Activated CD4-positive, alpha-beta T cell treated with anti-CD3 and anti-CD28 coated beads, Interleukin-2, amount 50 U/mL, for 1 hour (primary cell): ENCODE data around the gene POLR3H.
"Not testable (repeated sequence)": the region's sequence is repeated elsewhere in the genome, so short reads cannot be mapped to it uniquely, and the experiment has no call there.

Experiments used
- DNase-seq: peaks from one replicate; pipeline ENCODE4 v3.0.0-alpha.2; 2020

POLR3H gene

DNA sequence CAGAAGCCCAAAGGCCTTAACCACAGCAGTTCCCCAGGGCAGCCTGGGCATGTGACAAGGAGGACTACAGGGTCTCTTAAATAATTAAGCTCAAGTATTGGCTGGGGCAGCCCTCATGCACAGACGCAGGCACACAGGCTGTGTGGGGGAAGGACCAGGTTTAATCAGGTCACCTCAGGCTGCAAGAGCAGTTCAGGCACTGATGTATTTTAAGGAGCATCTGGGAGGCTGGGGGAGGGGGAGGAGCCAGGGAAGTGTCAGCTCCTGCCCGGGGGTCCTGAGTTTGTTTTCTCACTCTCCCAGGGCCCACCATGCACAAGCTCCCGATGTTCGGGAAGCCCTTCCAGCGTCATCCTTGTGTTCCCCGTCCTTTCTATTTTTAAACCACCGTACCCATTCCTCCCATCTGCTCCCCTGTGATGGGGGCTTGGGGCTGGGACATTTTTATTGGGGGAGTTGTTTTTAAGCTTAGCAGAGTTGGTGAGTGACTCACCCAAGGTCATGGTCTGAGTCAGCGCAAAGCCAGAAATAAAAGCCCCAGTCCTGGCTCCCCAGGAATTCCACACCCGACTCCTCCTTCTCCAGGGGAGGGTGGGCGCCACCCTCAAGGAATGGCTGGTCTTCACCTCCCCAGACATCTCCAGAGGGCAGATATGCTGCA lies 18.9 kb upstream of the POLR3H start:
- DNase-seq = no peak

DNA sequence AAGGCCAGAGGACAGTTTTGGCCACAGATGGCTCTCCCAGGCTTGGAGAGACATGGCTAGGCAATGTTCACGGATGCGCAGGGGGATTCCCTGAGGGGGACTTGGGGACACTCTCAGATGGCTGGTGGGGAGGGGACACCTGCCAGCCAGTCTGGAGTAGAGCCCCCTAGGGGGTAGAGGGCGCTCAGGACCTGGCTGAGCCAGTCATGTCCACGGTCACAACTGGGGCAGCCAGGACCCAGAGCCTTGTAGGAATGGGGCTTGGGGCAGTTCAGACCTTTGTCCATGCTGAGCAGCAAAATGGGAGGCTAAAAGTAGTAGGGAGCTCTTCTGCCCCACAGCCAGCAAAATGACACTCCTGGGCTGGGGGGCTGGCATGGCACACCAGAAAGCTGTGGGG lies 18.2 kb upstream of the POLR3H start:
- DNase-seq = no peak

DNA sequence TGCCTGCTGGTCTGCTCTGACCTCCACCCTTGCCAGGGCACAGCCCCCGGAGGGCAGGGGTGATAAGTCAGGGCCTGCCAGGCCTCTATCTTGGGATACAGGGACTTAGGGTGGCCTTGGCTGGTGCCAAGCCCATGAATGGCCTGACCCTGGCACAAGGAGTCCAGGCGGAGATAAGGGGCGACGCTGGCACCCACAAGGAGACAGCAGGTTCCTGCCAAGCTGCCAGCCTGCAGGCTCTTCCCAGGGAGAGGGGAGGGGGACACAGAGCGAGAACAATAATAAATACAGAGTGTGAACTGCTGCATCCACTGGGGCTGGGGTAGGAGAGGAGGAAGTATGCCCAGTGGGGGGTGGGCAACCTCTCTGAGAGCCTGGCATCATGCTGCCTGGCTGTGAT lies 17.5 kb upstream of the POLR3H start:
- DNase-seq = no peak

DNA sequence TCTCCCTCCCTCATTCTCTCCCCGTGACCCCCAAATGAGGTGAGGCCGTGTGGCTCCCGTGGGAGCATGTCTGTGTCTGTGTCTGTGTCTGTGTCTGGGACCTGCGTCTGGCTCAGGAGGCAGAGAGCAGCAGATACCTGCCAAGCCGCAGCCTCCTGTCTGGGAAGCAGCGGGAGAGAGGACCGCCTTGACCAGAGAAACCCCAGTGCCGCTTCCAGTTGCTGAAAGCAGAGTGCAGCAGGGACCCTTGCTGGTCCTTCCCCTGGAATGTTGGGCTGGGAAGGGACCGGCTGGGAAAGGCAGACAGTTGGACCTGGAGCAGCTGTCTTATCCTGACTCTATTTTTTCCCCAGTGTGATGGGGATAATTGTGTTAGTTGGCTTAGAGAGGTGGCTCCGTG lies 17.1 kb upstream of the POLR3H start:
- DNase-seq = no peak

DNA sequence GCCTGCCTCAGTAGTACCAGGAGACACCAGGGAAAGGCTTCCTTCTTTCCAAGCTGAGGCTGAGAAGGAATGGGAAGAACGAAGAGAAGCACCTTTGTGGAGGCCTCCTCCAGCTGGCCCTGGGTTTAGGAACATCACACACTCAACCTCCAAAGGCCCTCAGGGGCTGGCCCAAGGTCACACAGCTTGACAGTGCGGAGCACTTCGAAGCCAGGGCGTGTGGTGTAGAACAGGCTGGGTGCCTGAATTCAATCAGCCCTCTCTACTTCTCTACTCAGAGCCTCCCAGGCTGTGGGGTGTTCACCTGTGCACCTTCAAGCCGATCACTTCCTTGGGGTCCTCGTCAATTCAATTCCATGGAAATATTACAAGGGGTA lies 15.8 kb upstream of the POLR3H start:
- no peak for DNase-seq

DNA sequence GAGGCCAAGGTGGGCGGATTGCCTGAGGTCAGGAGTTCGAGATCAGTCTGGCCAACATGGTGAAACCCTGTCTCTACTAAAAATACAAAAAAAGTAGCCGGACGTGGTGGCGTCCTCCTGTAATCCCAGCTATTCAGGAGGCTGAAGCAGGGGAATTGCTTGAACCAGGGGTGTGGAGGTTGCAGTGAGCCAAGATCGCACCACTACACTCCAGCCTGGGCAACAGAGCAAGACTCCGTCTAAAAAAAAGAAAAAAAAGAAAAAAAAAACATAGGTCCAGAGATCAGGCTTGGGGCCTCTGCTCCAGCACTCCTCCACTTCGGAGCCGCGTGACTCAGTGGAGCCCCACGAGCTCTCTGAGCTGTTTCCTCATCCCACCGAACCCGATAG lies 14.0 kb upstream of the POLR3H start:
- DNase-seq = not testable (repeated sequence)

DNA sequence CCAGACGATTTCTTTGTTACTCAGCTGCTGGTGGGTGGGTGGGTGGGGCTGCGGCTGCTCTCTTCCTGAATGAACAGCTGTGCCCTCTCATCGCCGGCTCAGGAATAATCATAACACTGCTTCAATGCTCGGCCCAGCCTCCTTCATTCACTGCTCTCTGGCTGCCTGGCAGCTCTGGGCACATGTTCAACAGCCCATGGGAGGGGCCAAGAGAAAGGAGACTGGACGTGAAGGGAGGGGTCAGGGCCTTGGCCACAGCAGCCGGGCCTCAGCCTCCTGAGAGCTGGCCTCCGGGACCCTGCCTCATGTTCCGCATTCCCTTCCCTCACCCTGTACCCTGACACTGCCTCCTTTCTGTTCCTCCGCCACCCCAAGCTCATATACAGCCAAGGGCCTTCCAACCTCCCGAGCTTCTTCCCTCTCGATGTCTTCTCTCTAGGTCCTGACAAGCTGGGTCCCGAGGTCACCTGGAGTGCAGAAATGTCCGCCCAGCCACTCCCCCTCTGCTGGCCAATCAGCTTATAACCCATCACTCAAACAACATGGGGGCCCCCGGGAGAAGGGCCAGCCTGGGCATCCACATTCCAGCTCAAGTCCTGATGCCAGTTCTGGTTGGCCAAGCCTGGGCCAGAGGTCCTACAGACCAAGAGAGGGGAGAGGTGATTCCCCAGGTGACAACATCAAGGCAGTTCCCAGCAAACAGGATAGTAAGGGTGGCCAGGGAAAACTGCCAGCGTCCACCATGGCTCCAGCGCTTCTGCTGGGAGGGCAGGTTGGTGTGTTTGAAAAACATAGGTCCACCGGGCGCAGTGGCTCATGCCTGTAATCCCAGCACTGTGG lies 13.4 kb upstream of the POLR3H start:
- DNase-seq = no peak

DNA sequence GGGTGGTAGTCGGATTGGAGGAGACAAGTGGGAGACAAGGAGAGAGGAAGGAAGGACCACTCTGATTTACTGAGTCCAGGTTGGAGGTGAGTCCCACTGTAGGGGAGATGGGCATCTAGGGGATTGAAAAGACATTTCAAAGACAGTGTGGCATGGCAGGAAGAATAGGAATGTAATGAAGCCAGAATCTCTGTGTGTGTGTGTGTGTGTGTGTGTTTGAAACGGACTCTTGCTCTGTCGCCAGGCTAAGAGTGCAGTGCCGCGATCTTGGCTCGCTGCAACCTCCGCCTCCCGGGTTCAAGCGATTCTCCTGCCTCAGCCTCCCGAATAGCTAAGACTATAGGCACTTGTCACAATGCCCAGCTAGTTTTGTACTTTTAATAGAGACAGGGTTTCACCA lies 12.3 kb upstream of the POLR3H start:
- no peak for DNase-seq

DNA sequence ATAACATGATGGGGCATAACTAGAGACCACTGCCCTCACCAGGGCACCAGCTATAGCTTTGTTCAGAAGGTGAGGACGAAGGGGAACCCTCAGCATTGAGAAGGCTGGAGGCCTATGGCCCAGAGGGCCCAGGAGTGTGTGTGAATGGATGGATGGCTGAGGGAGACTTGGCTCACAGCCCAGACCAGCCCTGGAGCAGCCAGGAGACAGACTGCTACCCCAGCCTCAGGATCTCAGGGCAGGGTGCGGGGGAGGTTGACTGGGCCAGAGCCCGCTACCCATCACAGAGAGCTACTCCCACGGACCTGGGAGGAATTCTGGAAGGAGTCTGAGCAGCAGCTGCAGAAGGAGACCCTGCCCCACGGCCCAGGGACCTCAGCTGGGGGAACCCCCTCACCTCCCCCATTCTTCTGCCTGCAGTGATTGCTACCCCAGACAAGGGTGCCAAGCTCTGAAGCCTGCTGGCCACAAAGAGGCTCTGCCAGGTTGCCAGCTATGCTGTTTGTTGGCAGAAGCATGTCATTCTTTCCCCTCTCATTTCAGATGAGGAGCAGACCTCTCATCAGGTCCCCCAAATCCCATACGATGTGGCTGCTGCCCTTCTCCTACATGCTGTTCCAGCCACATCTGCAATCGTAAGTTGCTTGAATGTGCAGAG lies 11.2 kb upstream of the POLR3H start:
- no peak for DNase-seq

DNA sequence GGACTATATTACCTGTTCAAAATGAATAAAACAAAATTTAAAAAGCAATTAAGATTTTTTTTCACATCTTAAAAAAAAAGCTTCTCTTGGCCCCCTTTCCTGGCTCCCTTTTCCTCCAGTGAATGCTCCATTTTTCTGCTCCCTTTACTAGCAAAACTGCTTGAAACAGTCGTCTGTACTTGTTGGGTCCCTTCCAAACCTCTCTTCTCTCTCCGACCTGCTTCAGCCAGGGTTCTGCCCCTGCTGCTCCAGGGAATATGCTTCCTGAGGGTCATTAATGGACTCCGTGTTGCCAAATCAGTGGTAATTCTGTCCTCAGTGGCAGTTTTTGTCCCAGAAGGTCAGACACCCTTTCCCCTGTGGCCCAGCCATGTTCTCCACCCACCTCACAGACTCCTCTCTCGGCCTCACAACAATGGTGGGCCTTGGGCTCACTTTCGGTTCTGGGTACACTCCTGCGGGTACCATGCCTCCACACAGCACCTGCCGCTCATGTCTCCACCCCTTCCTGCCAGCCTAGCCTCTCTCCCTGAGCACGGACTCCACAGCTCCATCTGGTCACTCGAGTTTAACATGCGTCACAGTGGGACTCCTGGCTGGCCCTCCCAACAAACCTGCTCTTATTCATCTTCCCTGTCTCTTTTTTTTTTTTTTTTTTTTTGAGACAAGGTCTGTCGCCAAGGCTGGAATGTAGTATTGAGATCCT lies 7.8 kb upstream of the POLR3H start:
- DNase-seq = no peak

DNA sequence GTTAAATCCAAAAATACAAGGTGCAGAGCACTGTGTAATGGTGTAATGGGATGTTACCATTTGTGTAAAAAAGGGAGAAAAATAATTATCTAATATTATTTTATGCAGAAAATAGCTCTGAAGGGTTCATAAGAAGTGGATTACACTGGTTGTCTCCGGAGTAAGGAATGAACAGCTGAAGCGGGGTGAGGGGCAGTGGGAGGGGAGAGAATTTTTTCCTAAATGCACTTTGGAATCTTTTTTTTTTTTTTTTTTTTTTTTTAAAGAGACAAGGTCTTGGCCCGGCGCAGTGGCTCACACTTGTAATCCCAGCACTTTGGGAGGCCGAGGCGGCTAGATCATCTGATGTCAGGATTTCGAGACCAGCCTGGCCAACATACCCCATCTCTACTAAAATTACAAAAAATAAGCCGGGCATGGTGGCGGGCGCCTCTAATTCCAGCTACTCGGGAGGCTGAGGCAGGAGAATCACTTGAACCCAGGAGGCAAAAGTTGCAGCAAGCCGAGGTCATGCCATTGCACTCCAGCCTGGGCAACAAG lies 6.8 kb upstream of the POLR3H start:
- no peak for DNase-seq

DNA sequence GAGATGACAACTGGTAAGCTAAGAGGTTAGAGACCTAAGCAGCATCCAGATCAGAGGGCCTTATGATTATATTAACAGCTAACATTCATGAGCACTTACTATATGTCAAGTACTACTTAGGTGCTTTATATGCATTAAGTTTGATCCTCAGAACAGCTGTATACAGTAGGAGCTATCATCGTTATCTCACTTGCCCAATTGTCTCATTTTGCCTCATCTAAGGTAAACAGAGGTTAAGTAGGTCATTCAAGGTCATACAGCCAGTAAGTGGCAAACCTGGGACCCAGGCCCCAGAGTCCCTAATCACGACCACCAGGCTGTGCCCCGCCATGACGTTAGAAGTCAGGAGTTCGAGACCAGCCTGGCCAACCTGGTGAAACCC lies 4.6 kb upstream of the POLR3H start:
- no peak for DNase-seq

DNA sequence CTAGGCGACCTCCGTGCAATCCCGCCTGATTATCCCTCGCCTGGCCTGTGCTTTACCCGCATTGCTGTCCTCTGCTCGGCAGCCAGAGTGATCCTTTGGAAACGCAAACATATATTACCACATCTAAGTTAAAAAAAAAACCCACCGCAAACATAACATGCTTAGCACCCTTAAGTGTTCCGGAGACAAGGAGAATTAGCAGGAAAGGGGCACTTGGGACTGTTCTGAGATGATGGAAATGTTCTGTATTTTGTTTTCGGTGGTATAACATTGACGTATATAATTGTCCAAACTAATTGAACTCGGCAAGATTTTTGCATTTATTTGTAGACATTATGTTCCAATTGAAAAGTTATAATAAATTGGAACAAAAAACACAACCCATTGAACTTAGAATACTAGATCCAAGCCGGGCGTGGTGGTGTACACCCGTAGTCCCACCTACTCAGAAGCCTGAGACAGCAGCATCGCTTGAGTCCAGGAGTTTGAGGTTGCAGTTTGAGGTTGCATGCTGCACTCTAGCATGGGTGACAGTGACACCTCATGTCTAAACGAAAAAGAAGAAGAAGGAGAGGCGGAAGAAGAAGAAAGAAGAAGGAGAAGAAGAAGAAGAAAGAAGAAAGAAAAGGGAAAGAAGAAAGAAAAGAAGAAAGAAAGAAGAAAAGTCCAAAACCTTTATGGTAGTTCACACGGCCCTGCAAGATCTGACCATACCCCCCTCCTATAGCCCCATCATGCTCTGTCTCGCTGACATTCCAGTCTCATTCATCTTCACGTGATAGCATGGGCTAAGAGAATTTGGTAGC lies 604 bp upstream of the POLR3H start:
- no peak for DNase-seq

DNA sequence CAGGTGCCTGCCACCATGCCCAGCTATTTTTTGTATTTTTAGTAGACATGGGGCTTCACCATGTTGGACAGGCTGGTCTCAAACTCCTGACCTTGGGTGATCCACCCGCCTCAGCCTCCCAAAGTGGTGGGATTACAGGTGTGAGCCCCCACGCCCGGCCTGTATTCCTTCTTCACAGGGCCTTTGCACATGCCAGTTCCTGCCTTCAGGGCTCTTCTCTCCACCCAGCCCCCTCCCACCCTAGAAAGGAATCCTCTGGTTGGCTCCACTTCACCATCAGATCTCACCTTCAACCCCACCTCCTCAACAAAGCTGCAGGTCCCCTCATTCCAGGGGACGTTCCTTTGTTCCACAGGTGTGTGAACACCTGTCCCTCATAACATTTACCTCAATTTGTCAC lies 2.0 kb downstream of the POLR3H start:
- DNase-seq = no peak

DNA sequence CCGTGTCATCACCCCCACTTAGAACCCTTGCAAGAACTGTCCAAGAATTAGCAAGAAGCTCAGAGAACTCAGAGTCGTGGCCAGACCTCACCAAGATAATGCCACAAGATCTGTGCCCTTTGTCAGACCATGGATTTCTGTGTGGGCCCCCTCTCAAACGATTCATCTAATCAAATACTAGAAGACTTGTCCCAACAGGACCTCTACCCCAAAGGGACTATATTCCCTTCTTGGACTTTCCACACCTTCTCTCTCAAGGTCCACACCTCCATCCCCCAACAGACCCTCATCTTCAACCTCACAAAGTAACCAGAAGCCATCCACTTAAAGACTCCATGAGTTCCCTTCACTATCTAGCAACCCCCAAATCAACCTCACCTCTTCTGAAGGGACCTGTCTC lies 2.8 kb downstream of the POLR3H start:
- DNase-seq = no peak

DNA sequence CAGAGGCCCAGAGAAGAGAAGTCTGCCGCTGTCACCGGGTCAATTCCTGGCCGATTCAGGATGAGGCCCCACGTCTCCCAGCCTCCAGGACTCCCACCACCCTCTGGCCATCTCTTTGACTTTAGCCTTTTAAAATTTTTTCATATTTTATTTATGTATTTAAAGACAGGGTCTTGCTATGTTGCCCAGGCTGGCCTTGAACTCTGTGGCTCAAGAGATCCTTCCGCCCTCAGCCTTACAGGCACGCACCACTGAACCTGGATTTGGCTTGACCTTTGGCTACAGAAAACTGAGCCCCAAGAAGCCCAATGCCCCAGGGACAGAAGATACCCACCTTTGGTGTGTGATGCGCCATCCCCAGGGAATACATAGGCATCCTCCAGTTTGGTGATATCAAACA lies 3.9 kb downstream of the POLR3H start:
- no peak for DNase-seq

DNA sequence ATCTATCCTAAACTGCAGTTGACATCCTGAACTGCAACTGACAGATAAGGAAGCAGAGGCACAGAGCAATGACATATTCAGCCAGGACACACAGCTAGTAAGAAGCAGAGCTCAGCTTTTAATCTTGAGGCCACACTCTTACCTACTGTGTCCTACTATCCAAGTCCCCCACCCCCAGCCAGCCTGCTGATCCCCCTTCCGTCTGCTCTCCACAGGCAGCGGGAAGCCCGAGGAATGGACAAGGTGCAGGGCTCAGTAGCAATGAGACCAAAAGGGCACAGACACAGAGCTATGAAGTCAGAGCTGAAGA lies 4.3 kb downstream of the POLR3H start:
- no peak for DNase-seq

DNA sequence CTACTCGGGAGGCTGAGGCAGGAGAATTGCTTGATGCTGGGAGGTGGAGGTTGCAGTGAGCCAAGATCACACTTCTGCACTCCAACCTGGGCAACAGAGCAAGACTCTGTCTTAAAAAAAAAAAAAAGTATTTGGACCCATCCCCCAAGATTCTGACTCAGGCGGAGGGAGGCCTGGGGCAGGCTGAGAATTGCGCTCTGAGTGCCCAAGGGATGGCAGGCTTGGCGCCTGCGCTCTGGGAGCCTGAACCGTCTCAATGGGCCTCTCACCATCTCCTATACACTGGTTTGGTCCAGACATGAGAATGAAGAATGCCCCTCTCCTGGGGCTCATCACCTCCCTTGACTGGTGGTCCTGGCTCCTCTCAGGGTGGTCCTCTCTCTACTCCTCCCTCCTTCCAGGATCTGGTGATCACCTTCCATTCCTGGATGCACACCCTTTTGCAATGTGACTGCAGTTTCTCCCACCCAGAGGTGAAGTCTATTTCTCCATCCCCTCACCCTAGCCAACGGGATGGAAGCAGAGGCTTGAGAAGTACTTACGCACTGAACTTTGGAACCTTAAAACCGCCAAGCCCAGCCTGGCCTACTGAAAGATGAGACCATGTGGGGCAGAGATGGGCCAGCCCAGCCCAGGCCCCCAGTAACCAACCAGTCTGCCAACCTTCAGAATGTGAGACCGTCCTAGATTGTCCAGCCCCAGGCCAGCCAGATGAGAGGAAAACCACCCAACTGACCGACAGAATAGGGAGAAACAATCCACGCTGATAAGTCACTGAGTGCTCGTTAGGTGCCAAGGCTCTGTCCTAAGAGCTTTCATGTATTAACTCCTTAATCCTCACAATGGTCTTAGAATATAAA lies 4.9 kb downstream of the POLR3H start:
- no peak for DNase-seq

DNA sequence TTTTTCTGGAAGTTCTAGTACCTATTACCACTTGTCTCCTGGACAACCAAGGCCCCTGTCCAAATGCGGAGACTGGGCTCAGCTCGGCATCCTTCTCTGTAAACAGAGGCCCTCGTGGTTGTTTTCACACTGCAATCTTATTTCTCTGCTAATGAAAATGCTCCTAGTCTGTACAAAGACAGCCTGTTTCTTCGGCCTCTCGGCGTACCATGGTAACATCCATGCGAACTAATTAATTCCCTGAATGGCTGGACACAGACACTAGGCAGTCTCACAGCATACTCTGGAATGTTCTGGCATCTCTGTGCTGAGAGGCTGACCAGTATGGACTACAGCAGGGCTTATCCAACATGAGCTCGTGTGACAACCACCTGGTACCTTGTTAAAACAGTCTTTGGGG lies 5.7 kb downstream of the POLR3H start:
- no peak for DNase-seq

DNA sequence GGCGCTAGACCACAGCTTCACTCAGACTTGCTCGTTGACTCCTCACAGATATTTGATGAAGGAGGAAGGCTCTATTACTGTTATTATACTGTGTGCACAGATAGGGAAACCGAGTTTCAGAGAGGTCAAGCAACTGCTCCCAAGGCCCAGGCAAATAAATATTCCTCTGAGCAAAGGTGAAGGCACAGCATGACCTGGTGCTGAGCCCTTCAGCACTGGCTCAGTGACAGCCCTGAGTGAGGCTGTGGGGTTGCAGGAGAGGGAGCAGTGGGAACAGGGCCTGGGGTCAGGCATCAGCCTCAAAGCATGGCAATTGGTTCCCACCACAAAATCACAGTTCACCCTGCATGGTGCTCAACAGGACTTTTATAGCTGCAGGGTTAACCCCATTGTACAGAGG lies 7.1 kb downstream of the POLR3H start:
- DNase-seq = no peak

DNA sequence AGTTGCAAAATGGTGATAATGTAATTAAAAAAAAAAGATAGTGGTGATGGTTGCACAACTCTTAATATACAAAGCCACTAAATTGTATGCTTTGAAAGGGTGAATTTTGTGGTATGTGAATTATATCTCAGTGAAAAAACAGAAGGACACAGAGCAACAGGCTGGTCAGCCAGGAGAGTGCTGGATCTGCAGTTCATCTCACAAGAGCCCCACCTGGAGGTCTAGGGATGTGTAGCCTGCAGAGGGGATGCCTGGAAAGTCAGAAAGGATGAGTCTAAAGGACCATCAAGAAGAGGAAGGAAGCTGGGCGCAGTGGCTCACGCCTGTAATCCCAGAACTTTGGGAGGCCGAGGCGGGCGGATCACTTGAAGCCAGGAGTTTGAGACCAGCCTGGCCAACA lies 9.0 kb downstream of the POLR3H start:
- no peak for DNase-seq

DNA sequence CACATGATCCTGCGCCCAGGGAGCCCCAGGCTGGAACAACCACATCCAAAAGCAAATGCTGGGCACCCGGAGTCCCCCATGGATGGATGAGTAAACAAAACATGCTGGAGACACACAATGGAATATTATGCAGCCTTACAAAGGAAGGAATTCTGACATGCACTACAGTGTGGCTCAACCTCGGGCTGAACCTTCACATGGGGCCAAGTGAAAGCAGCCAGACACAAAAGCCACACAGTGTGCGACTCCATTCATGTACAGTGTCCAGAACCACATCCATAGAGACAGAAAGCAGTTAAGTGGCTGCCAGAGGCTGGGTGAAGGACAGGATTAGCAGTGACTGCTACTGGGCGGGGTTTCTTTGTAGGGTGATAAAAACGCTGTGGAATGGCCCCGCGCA lies 10.1 kb downstream of the POLR3H start:
- no peak for DNase-seq
